ENCODE results near the gene KDELR3. TPM values are rescaled to one million over a fixed set of nuclear protein-coding genes. Genes with fewer than 3 reads are reported as not detected.

Gene KDELR3
- total RNA-seq, 3 donors from 2014 or later = 4.2 to 14.4 (median 11.3) TPM

- DNase-seq = no peak
- TF ChIP-seq, protein P1, sequence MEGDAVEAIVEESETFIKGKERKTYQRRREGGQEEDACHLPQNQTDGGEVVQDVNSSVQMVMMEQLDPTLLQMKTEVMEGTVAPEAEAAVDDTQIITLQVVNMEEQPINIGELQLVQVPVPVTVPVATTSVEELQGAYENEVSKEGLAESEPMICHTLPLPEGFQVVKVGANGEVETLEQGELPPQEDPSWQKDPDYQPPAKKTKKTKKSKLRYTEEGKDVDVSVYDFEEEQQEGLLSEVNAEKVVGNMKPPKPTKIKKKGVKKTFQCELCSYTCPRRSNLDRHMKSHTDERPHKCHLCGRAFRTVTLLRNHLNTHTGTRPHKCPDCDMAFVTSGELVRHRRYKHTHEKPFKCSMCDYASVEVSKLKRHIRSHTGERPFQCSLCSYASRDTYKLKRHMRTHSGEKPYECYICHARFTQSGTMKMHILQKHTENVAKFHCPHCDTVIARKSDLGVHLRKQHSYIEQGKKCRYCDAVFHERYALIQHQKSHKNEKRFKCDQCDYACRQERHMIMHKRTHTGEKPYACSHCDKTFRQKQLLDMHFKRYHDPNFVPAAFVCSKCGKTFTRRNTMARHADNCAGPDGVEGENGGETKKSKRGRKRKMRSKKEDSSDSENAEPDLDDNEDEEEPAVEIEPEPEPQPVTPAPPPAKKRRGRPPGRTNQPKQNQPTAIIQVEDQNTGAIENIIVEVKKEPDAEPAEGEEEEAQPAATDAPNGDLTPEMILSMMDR (IDR thresholded peaks at IDR 0.05) = no peak
- intact Hi-C loops (cut with DNase I, micrococcal nuclease) = no loop called here
- peaks cover 18% of the 10 kb centered on the region for H3K36me3 ChIP-seq (ENCODE audit: low read depth)
- no peak for ATAC-seq
- no peaks in the 10 kb centered on the region for H3K9me3 ChIP-seq
- no peak overlapping the region for H3K4me3 ChIP-seq
- H3K4me1 ChIP-seq (ENCODE audit: low read depth) = no peaks in the 10 kb centered on the region
Observed at GRCh38 chr22:38484244-38484643, 16.3 kb downstream of the KDELR3 start.

GRCh38 chr22:38485783-38486182, 17.9 kb downstream of the KDELR3 start:
- Histone ChIP-seq H3K4me3 (no peak overlapping the region), H3K4me1 (ENCODE audit: low read depth) (peaks cover 1% of the 10 kb centered on the region), H3K36me3 (ENCODE audit: low read depth) (peaks cover 18% of the 10 kb centered on the region), H3K9me3 (no peaks in the 10 kb centered on the region)
- TF ChIP-seq, protein P1 (IDR thresholded peaks at IDR 0.05) = no peak
- ATAC-seq (peak; percentile 15), DNase-seq (no peak)
- intact Hi-C loops (cut with DNase I, micrococcal nuclease) = no loop called here

DNA sequence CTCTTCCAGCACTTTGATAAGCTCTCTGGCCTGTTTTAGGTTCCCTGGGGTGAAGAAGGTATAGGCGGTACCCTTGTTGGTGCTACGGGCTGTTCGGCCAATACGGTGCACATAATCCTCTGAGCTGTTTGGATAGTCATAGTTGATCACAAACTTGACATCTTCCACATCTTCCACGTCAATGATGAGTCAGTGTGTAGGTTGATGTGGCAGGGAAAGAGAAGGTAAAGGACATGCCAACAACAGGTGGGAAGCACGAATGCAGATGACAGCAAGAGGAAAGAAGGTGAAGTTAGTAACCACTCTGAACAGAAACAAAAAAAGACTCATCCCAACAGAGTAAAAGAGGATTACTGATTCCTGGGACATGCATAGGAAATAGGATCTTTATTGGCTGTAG, 20.1 kb downstream of the KDELR3 start:
- peaks cover 5% of the 10 kb centered on the region for H3K4me1 ChIP-seq (ENCODE audit: low read depth)
- no peak overlapping the region for H3K4me3 ChIP-seq
- TF ChIP-seq, protein P1 (IDR thresholded peaks at IDR 0.05) = no peak
- no peak for DNase-seq
- intact Hi-C loops (cut with DNase I, micrococcal nuclease) = no loop called here
- H3K9me3 ChIP-seq = no peaks in the 10 kb centered on the region
- ATAC-seq = no peak
- peaks cover 18% of the 10 kb centered on the region for H3K36me3 ChIP-seq (ENCODE audit: low read depth)

DNA sequence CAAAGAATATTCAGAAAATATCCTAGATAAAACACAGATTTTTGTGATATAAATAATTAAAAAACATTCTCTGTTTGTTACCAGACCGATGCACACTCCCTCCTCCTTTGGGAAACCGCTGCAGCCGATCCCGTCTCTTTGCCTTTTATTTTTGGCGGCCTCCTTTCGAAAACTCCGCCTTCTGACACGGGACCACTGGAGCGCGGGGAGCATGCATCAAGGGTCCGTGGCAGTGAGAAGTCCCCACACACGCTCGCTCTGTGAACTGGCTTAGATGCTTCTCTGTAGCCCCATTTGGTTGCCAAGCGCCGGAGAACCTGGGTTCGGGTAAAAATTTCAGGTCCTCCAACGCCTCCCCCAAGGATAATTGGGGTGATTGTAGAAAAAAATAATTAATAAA, 21.2 kb downstream of the KDELR3 start:
- H3K9me3 ChIP-seq = no peaks in the 10 kb centered on the region
- no peak for ATAC-seq
- intact Hi-C loops (cut with DNase I, micrococcal nuclease) = no loop called here
- peaks cover 27% of the 10 kb centered on the region for H3K36me3 ChIP-seq (ENCODE audit: low read depth)
- peaks cover 5% of the 10 kb centered on the region for H3K4me1 ChIP-seq (ENCODE audit: low read depth)
- H3K4me3 ChIP-seq = no peak overlapping the region
- no peak for DNase-seq
- TF ChIP-seq, protein P1 (IDR thresholded peaks at IDR 0.05) = no peak

- intact Hi-C loops (cut with DNase I, micrococcal nuclease) = no loop called here
- Histone ChIP-seq H3K36me3 (ENCODE audit: low read depth) (peaks cover 31% of the 10 kb centered on the region), H3K4me1 (ENCODE audit: low read depth) (peaks cover 5% of the 10 kb centered on the region), H3K4me3 (no peak overlapping the region), H3K9me3 (no peaks in the 10 kb centered on the region)
- DNase-seq (no peak), ATAC-seq (no peak)
- TF ChIP-seq, protein P1 (IDR thresholded peaks at IDR 0.05) = no peak
Observed at GRCh38 chr22:38489561-38490145, 21.8 kb downstream of the KDELR3 start.

- TF ChIP-seq, protein P1 (IDR thresholded peaks at IDR 0.05) = no peak
Observed at GRCh38 chr22:38490475-38490874, 22.6 kb downstream of the KDELR3 start.

More at GRCh38 chr22:38490475-38490874, 22.6 kb downstream of the KDELR3 start:
- Histone ChIP-seq H3K36me3 (ENCODE audit: low read depth) (peaks cover 36% of the 10 kb centered on the region), H3K9me3 (no peaks in the 10 kb centered on the region), H3K4me1 (ENCODE audit: low read depth) (peaks cover 5% of the 10 kb centered on the region), H3K4me3 (no peak overlapping the region)
- ATAC-seq (peak; percentile 6), DNase-seq (no peak)
- intact Hi-C loops (cut with DNase I, micrococcal nuclease) = no loop called here

All from mucosa of descending colon (tissue), 3 donors.